CD14-positive monocyte (primary cell): Measurements from ENCODE around the gene ZNF503. TPM values are rescaled to one million over a fixed set of nuclear protein-coding genes. Genes with fewer than 3 reads are reported as not detected.

Experiments
- DNase-seq, 3 donors: peaks; one replicate each; pipeline ENCODE4 v3.0.0-alpha.2; 2011 to 2022
- H2AFZ ChIP-seq: 2 replicates; pipeline ENCODE4 v1.6.0; 2012; ENCODE audit warnings: mild to moderate bottlenecking, low read depth, low read length, inconsistent platforms; ENCODE audit not compliant: insufficient read depth, poor library complexity, severe bottlenecking
- H3K27ac ChIP-seq, 2 donors: 1 replicate in 1 of 2; 2 replicates in 1 of 2; pipeline ENCODE4 v1.5.1; 2012 to 2013; ENCODE audit warnings: low read length in 2 of 2, control low read depth in 1 of 2, inconsistent platforms in 1 of 2, low read depth in 1 of 2, mild to moderate bottlenecking in 1 of 2
- H3K27me3 ChIP-seq, 2 donors: one replicate each; pipeline versions ENCODE4 v1.6.0 to v1.6.1; 2011 to 2013; ENCODE audit warnings: low read length in 2 of 2; ENCODE audit not compliant: control insufficient read depth in 2 of 2, insufficient read depth in 2 of 2
- H3K36me3 ChIP-seq, 2 donors: replicated peaks in 1 of 2; 1 replicate in 1 of 2; 2 replicates in 1 of 2; pipeline versions ENCODE4 v1.5.1 to v1.6.1; 2012 to 2013; ENCODE audit warnings: low read length in 2 of 2, control low read depth in 1 of 2, inconsistent platforms in 1 of 2, mild to moderate bottlenecking in 1 of 2; ENCODE audit not compliant: insufficient read depth in 2 of 2, control insufficient read depth in 1 of 2
- H3K4me1 ChIP-seq, 2 donors: 1 replicate in 1 of 2; 2 replicates in 1 of 2; pipeline versions ENCODE4 v1.5.1 to v1.6.1; 2012 to 2013; ENCODE audit warnings: low read length in 2 of 2, control low read depth in 1 of 2, inconsistent platforms in 1 of 2, mild to moderate bottlenecking in 1 of 2, moderate library complexity in 1 of 2; ENCODE audit not compliant: insufficient read depth in 2 of 2, control insufficient read depth in 1 of 2
- H3K4me2 ChIP-seq: replicated peaks from 2 replicates; pipeline ENCODE3; 2012; ENCODE audit warnings: low read length, moderate library complexity, mild to moderate bottlenecking; ENCODE audit not compliant: poor library complexity, severe bottlenecking; ENCODE audit errors: extremely low read depth
- H3K4me3 ChIP-seq, 3 experiments: fragments of 200-600 bp in 1 of 3; sonication (generic) in 1 of 3; replicated peaks in 1 of 3; 1 replicate in 2 of 3; 2 replicates in 1 of 3; pipeline ENCODE4 v1.5.1; 2011 to 2013; ENCODE audit warnings: low read length in 3 of 3, mild to moderate bottlenecking in 3 of 3, control low read depth in 2 of 3, low read depth in 2 of 3, inconsistent platforms in 1 of 3, moderate library complexity in 1 of 3
- H3K79me2 ChIP-seq: 2 replicates; pipeline ENCODE4 v1.6.0; 2012; ENCODE audit warnings: mild to moderate bottlenecking, control low read depth, inconsistent platforms, low read length, moderate library complexity; ENCODE audit not compliant: insufficient read depth
- H3K9ac ChIP-seq: 2 replicates; pipeline ENCODE4 v1.6.0; 2017; ENCODE audit warnings: low read length, mild to moderate bottlenecking; ENCODE audit not compliant: insufficient read depth, poor library complexity, severe bottlenecking
- H3K9me3 ChIP-seq, 2 donors: replicated peaks in 1 of 2; 1 replicate in 1 of 2; 2 replicates in 1 of 2; pipeline versions ENCODE4 v1.5.1 to v1.6.1; 2012 to 2013; ENCODE audit warnings: low read length in 2 of 2, control low read depth in 1 of 2; ENCODE audit not compliant: control insufficient read depth in 1 of 2, insufficient read depth in 1 of 2
- H4K20me1 ChIP-seq: 2 replicates; pipeline ENCODE4 v1.6.0; 2012; ENCODE audit warnings: mild to moderate bottlenecking, low read length, control low read depth, moderate library complexity; ENCODE audit not compliant: insufficient read depth
- H3K27ac Mint-ChIP-seq, 7 donors: one replicate each; pipeline ENCODE4 v1.8.0; 2020; ENCODE audit warnings: mild to moderate bottlenecking in 7 of 7, mixed read lengths in 7 of 7, moderate library complexity in 6 of 7, inconsistent platforms in 2 of 7
- H3K27me3 Mint-ChIP-seq, 3 donors: one replicate each; pipeline ENCODE4 v1.8.0; 2021 to 2022; ENCODE audit warnings: low read depth in 3 of 3, mild to moderate bottlenecking in 3 of 3, mixed read lengths in 3 of 3, moderate library complexity in 3 of 3, inconsistent platforms in 1 of 3
- H3K36me3 Mint-ChIP-seq, 2 donors: one replicate each; pipeline ENCODE4 v1.8.0; 2020; ENCODE audit warnings: mixed read lengths in 2 of 2, inconsistent platforms in 1 of 2, mild to moderate bottlenecking in 1 of 2
- H3K4me1 Mint-ChIP-seq: one replicate; pipeline ENCODE4 v1.8.0; 2020; ENCODE audit warnings: mild to moderate bottlenecking, mixed read lengths
- H3K4me3 Mint-ChIP-seq, 2 donors: one replicate each; pipeline ENCODE4 v1.8.0; 2020; ENCODE audit warnings: mild to moderate bottlenecking in 2 of 2, mixed read lengths in 2 of 2, moderate library complexity in 1 of 2
- H3K9me3 Mint-ChIP-seq, 7 donors: one replicate each; pipeline ENCODE4 v1.8.0; 2020 to 2022; ENCODE audit warnings: mixed read lengths in 7 of 7, mild to moderate bottlenecking in 6 of 7, moderate library complexity in 6 of 7, inconsistent platforms in 2 of 7
- WGBS: methylation state at CpG from one replicate; pipeline ENCODE4 v1.1.5; 2013; ENCODE audit warnings: missing lambda C conversion rate; ENCODE audit not compliant: insufficient coverage; 5-methylcytosine and 5-hydroxymethylcytosine counted together
- intact Hi-C, 2 donors: fragments of 100-400 bp; cut with micrococcal nuclease; formaldehyde crosslinking; loops; one replicate each; pipeline versions ENCODE4 v1.15.0 to v1.15.1; 2023
- polyA plus RNA-seq, 3 donors: library from polyadenylated mRNA; depleted of rRNA in 1 of 3; unstranded in 2 of 3; stranded (reverse) in 1 of 3; fragments of 300-500 nt in 2 of 3; fragments of >200 nt in 1 of 3; fragmentation: Illumina TruSeq in 2 of 3; gene quantifications; 1 replicate in 2 of 3; 2 replicates in 1 of 3; pipeline ENCODE4 v1.2.3, GENCODE V29; 2012 to 2021
- TF ChIP-seq, protein P1 (sequence below): fragments of 200-600 bp; IDR thresholded peaks from one replicate; pipeline ENCODE4 v1.8.0; 2022; ENCODE audit warnings: antibody characterized with exemption, mild to moderate bottlenecking

ZNF503 gene
- polyA plus RNA-seq, 3 donors: 0.65 to 7.2 (median 1.3) TPM

DNA sequence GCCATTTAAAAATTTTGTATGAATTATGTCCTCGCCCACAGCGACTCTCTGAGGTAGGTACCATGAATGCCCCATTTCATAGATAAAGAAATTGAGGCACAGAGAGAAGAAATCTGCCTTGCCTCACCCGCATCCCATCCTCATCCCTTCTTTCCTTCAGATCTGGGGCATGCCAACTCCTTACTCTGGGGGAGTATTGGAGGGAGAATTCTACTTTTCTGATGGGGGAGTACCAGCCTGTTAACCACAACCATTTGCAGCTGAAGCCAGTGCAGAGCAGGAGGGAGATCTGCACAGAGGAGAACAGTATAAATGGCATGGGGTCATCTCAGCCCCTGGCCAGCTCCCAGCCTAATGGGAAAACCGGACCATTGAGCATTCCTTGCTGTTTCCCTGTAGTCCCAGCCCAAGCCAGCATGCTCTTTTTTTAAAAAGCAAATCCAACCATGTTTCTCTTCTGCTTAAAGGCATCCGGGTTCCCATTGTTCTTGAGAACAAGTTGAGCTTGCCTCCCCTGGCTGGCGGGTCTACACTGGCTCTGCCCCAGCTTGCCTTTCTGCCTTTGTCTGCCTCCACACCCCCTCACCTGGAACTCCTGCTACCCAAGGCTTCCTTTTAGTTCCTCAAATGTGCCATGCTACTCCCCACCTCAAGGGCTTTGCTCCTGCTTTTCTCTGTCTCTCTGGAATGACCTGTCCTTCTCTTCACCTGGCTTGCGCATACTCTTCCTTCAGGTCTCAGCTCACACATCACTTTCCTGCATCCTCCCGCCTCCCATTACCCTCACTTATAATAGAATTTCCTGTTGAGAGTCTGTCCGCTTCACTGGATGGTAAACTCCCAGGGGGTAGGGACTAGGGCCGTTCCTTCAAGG lies 8.8 kb upstream of the ZNF503 start:
- peaks cover 11 to 12% of the 10 kb centered on the region in 2 donors for H3K36me3 Mint-ChIP-seq
- H3K4me1 Mint-ChIP-seq: peaks cover 27% of the 10 kb centered on the region
- H3K4me3 ChIP-seq: peak overlapping the region in 1 of 3 experiments; percentile 92
- peaks cover 20 to 32% of the 10 kb centered on the region in 2 donors for H3K27me3 ChIP-seq
- H3K27ac ChIP-seq: no peak overlapping the region
- intact Hi-C loops: no loop called here
- H3K4me1 ChIP-seq: peaks cover 21 to 37% of the 10 kb centered on the region in 2 donors
- peaks cover 0 to 10% (median 7%) of the 10 kb centered on the region in 7 donors for H3K9me3 Mint-ChIP-seq
- H3K9ac ChIP-seq: no peak overlapping the region
- peak overlapping the region in 1 of 7 donors; percentile 26 for H3K27ac Mint-ChIP-seq
- peak overlapping the region; percentile 89 to 96 for H3K4me3 Mint-ChIP-seq
- H2AFZ ChIP-seq: no peak overlapping the region
- no peak for DNase-seq
- no peaks in the 10 kb centered on the region for H3K79me2 ChIP-seq
- peak overlapping the region; percentile 99 for H3K4me2 ChIP-seq
- peaks cover 41 to 59% (median 49%) of the 10 kb centered on the region in 3 donors for H3K27me3 Mint-ChIP-seq
- TF ChIP-seq, protein P1, sequence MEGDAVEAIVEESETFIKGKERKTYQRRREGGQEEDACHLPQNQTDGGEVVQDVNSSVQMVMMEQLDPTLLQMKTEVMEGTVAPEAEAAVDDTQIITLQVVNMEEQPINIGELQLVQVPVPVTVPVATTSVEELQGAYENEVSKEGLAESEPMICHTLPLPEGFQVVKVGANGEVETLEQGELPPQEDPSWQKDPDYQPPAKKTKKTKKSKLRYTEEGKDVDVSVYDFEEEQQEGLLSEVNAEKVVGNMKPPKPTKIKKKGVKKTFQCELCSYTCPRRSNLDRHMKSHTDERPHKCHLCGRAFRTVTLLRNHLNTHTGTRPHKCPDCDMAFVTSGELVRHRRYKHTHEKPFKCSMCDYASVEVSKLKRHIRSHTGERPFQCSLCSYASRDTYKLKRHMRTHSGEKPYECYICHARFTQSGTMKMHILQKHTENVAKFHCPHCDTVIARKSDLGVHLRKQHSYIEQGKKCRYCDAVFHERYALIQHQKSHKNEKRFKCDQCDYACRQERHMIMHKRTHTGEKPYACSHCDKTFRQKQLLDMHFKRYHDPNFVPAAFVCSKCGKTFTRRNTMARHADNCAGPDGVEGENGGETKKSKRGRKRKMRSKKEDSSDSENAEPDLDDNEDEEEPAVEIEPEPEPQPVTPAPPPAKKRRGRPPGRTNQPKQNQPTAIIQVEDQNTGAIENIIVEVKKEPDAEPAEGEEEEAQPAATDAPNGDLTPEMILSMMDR: no peak
- H3K9me3 ChIP-seq: peaks cover 0 to 10% of the 10 kb centered on the region in 2 donors
- H3K36me3 ChIP-seq: no peaks in the 10 kb centered on the region
- H4K20me1 ChIP-seq: peaks cover 15% of the 10 kb centered on the region
- 95% methylated on average over 4 of the region's 10 CpGs for WGBS

DNA sequence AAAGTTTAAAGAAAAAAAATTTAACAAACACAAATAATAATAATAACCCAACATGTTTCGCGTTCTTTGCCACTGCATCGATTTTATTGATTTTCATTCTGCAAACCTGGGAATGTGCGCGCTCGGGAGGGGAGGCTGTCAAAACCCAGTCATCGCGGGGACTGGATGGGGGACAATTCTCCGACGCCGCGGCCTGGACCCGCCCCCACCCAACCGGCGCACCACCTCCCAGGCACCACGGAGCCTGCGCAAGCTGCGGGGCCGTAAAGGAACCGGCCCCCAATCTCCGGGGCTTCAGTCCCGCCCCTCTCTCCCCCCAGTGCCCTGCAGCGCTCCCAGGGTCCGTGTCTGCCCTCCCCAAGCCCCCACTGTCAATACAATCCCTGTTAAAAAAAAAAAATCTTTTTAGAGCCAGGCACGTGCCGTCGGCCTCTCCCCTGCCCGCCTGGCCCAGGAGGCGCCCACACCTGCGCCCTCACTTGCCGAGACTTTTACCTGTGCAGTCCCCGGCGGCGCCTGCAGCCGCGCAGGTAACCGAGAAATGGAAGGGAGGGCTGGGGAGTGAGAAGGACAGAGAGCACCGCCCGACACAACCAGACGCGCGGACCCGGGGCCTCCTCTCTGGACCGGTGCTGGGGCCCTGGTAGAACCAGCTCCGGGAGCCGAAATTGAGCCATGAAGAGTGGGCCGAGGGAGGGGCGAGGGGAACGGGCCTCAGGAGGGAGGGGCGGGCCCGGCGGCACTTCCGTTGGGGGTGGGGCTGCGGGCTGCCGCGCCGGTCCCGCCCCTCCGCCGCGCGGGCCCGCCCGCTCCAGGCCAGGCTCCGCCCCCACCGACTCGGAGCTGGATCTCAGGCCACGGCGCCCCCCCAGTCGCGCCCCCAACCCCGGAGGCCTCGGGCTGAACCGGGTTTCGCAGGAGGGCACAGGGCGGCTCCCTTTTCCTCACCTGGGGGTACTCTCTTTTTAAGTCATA lies 7.6 kb upstream of the ZNF503 start:
- peaks cover 32 to 44% of the 10 kb centered on the region in 2 donors for H3K27me3 ChIP-seq
- Mint-ChIP-seq H3K27ac (peak overlapping the region in 6 of 7 donors; percentile 65 to 82 (median 72)), H3K27me3 (peaks cover 50 to 67% (median 57%) of the 10 kb centered on the region in 3 donors), H3K4me3 (peak overlapping the region; percentile 89 to 96), H3K4me1 (peaks cover 35% of the 10 kb centered on the region), H3K9me3 (peaks cover 0 to 13% (median 9%) of the 10 kb centered on the region in 7 donors), H3K36me3 (peaks cover 12% of the 10 kb centered on the region in 2 donors)
- H2AFZ ChIP-seq: peak overlapping the region; percentile 90
- intact Hi-C loops: loop anchor here (2.0 to 10.0 kb wide), 4 partner anchors 50 to 506 kb away; no protein-coding TSS in a partner anchor
- H3K4me1 ChIP-seq: peaks cover 33 to 48% of the 10 kb centered on the region in 2 donors
- H3K4me2 ChIP-seq: peak overlapping the region; percentile 99
- no peaks in the 10 kb centered on the region for H3K36me3 ChIP-seq
- peak overlapping the region; percentile 52 to 92 (median 86) for H3K4me3 ChIP-seq
- peaks cover 0 to 10% of the 10 kb centered on the region in 2 donors for H3K9me3 ChIP-seq
- H3K27ac ChIP-seq: peak overlapping the region; percentile 56 to 62
- peak overlapping the region; percentile 61 for H3K9ac ChIP-seq
- peaks cover 26% of the 10 kb centered on the region for H4K20me1 ChIP-seq
- TF ChIP-seq, protein P1: no peak
- no peaks in the 10 kb centered on the region for H3K79me2 ChIP-seq
- 1% methylated on average over 59 of the region's 76 CpGs for WGBS
- DNase-seq: peak in 2 of 3 donors; percentile 42 to 43
